K562 (cell line): ENCODE data around the gene PLEKHG3. TPM values are rescaled to one million over a fixed set of nuclear protein-coding genes. Genes with fewer than 3 reads are reported as not detected.

Experiments used
- ATAC-seq: fragments of 200-7000 bp; cut with Tn5 transposase; 3 replicates; pipeline ENCODE4 v1.9.1; 2020; ENCODE audit warnings: moderate library complexity
- BruUV-seq: library from RNA; stranded (reverse); fragments of 400-500 nt; replicated peaks from 2 replicates; lab custom pipeline; 2021; lab: Mats Ljungman, UMichigan
- CTCF ChIA-PET: fragments of 300-600 bp; formaldehyde crosslinking; extraction: SDS; loops from one replicate; lab custom pipeline; 2021; ENCODE audit warnings: low intra/inter-chr PET ratio; lab: Yijun Ruan, JAX
- POLR2A ChIA-PET: fragments of 300-600, 350-650 bp; sonication (Branson Sonifier 250); formaldehyde crosslinking; extraction: SDS; loops from one replicate; lab custom pipeline; 2021; ENCODE audit warnings: antibody characterized with exemption, inconsistent platforms; lab: Yijun Ruan, JAX
- DNase-seq, 4 experiments: peaks; one replicate each; pipeline versions ENCODE4 v3.0.0 to v3.0.0-alpha.2; 2011 to 2018; ENCODE audit warnings: low spot score in 3 of 4, mixed read lengths in 3 of 4; ENCODE audit errors: extremely low read depth in 1 of 4
- FAIRE-seq: peaks from 2 replicates; lab custom pipeline; 2011; peaks lifted over from hg19 to GRCh38; lab: Jason Lieb, UNC
- H2AFZ ChIP-seq: 2 replicates; pipeline ENCODE4 v1.6.0; 2011; ENCODE audit warnings: low read depth, low read length, control low read depth, inconsistent platforms
- H3K27ac ChIP-seq: fragments of 200-600 bp; 3 replicates; pipeline ENCODE4 v1.8.0; 2011; ENCODE audit warnings: low read depth, mild to moderate bottlenecking, control low read depth, inconsistent platforms, low read length, moderate library complexity, mixed read lengths; ENCODE audit errors: extremely low read depth
- H3K27me3 ChIP-seq, 2 experiments: fragments of 300-600 bp in 1 of 2; 2 replicates in 1 of 2; 3 replicates in 1 of 2; pipeline versions ENCODE4 v1.6.0 to v1.8.0; 2011; ENCODE audit warnings: inconsistent platforms in 2 of 2, low read length in 2 of 2, mild to moderate bottlenecking in 1 of 2, mixed read lengths in 1 of 2, moderate library complexity in 1 of 2; ENCODE audit not compliant: control insufficient read depth in 2 of 2, insufficient read depth in 2 of 2
- H3K36me3 ChIP-seq: fragments of 300-600 bp; 3 replicates; pipeline ENCODE4 v1.8.0; 2011; ENCODE audit warnings: mild to moderate bottlenecking, low read length, inconsistent platforms; ENCODE audit not compliant: control insufficient read depth, insufficient read depth
- H3K4me1 ChIP-seq, 2 experiments: fragments of 200-600 bp in 1 of 2; replicated peaks in 1 of 2; 2 replicates in 1 of 2; 3 replicates in 1 of 2; pipeline versions ENCODE4 v1.5.1 to v1.8.0; 2011; ENCODE audit warnings: inconsistent platforms in 2 of 2, low read length in 2 of 2, mild to moderate bottlenecking in 1 of 2, mixed read lengths in 1 of 2, moderate library complexity in 1 of 2; ENCODE audit not compliant: control insufficient read depth in 2 of 2, insufficient read depth in 2 of 2
- H3K4me2 ChIP-seq: 2 replicates; pipeline ENCODE4 v1.6.1; 2011; ENCODE audit warnings: low read length, control low read depth, inconsistent platforms, mixed read lengths; ENCODE audit not compliant: insufficient read depth
- H3K4me3 ChIP-seq: fragments of 200-600 bp; sonication (generic), shearing (Covaris generic); 2 replicates; pipeline ENCODE4 v1.5.1; 2016; ENCODE audit warnings: control low read depth, inconsistent platforms
- H3K79me2 ChIP-seq: fragments of 200-600 bp; 3 replicates; pipeline ENCODE4 v1.8.0; 2011; ENCODE audit warnings: low read length, inconsistent platforms; ENCODE audit not compliant: control insufficient read depth, insufficient read depth
- H3K9ac ChIP-seq, 2 experiments: 2 replicates each; pipeline versions ENCODE4 v1.6.0 to v1.6.1; 2011; ENCODE audit warnings: low read depth in 2 of 2, low read length in 2 of 2, control low read depth in 1 of 2, inconsistent platforms in 1 of 2, mild to moderate bottlenecking in 1 of 2, mixed read lengths in 1 of 2; ENCODE audit not compliant: insufficient read depth in 1 of 2
- H3K9me1 ChIP-seq: one replicate; pipeline ENCODE4 v1.6.0; 2011; ENCODE audit warnings: inconsistent platforms, mild to moderate bottlenecking, low read length, moderate library complexity; ENCODE audit not compliant: control insufficient read depth, insufficient read depth
- H3K9me3 ChIP-seq: replicated peaks from 2 replicates; pipeline ENCODE4 v1.5.1; 2011; ENCODE audit warnings: low read depth, low read length, inconsistent platforms; ENCODE audit not compliant: control insufficient read depth, insufficient read depth
- H4K20me1 ChIP-seq: replicated peaks from 2 replicates; pipeline ENCODE4 v1.6.1; 2011; ENCODE audit warnings: low read length, inconsistent platforms, mixed read lengths; ENCODE audit not compliant: control insufficient read depth, insufficient read depth
- CBFA2T3 ChIP-seq: fragments of 450-650 bp; IDR thresholded peaks from 2 replicates; pipeline ENCODE4 v1.6.1; 2017
- CCNT2 ChIP-seq: IDR thresholded peaks from 2 replicates; pipeline ENCODE4 v1.6.1; 2011; ENCODE audit warnings: borderline replicate concordance, low read depth, mild to moderate bottlenecking, moderate library complexity, mixed read lengths, low read length; ENCODE audit not compliant: insufficient read length; ENCODE audit errors: extremely low read depth
- KLF16 ChIP-seq: IDR thresholded peaks from 2 replicates; pipeline ENCODE4 v1.6.1; 2016; ENCODE audit warnings: antibody characterized with exemption
- PHB ChIP-seq: fragments of 250-450 bp; sonication (Bioruptor Pico); IDR thresholded peaks from 2 replicates; pipeline ENCODE4 v1.5.0; 2021
- RFX7 ChIP-seq: fragments of 250-450 bp; sonication (Bioruptor Pico); IDR thresholded peaks from 2 replicates; pipeline ENCODE4 v1.5.1; 2021; ENCODE audit warnings: mild to moderate bottlenecking
- SP2 ChIP-seq: IDR thresholded peaks from 2 replicates; pipeline ENCODE4 v1.6.1; 2011; ENCODE audit warnings: mild to moderate bottlenecking, low read depth, low read length, moderate library complexity; ENCODE audit not compliant: poor library complexity, severe bottlenecking; ENCODE audit errors: extremely low read depth
- ZNF274 ChIP-seq: IDR thresholded peaks from 2 replicates; pipeline ENCODE4 v1.6.1; 2011; ENCODE audit warnings: low read depth, mild to moderate bottlenecking, low read length, moderate library complexity, borderline replicate concordance
- ZNF586 ChIP-seq: fragments of 450-650 bp; formaldehyde crosslinking; conservative IDR thresholded peaks from 2 replicates; pipeline ENCODE4 v1.4.0; 2020; ENCODE audit warnings: mild to moderate bottlenecking, moderate library complexity
- WGBS: fragments of 100-300 bp; shearing (Covaris generic); methylation state at CpG from one replicate; pipeline ENCODE4 v1.1.6; 2016; ENCODE audit warnings: low coverage, mixed read lengths; ENCODE audit not compliant: insufficient coverage; ENCODE audit errors: missing lambda C conversion rate; 5-methylcytosine and 5-hydroxymethylcytosine counted together
- in situ Hi-C: fragments of 300-500 bp; cut with MboI; formaldehyde crosslinking; loops from 4 replicates; pipeline ENCODE4 v1.15.0; 2018; ENCODE audit warnings: inconsistent platforms, mixed read lengths
- intact Hi-C: fragments of 100-400 bp; cut with micrococcal nuclease; formaldehyde crosslinking; loops from 2 replicates; pipeline ENCODE4 v1.14.2; 2022
- polyA plus RNA-seq, 8 experiments: library from polyadenylated mRNA; depleted of rRNA in 4 of 8; stranded (reverse) in 5 of 8; unstranded in 3 of 8; fragments of >200 nt; fragmentation: Nextera tagmentation in 2 of 8; fragmentation: Illumina TruSeq in 1 of 8; extraction: Ambion mirVana in 2 of 8; extraction: Trizol in 1 of 8; gene quantifications; 2 replicates each; pipeline versions ENCODE4 v1.2.1 to v1.2.3, GENCODE V29; 2011 to 2014; ENCODE audit warnings: inconsistent platforms in 1 of 8, missing spikeins in 1 of 8
- total RNA-seq, 7 experiments: library from RNA; depleted of rRNA in 6 of 7; stranded (reverse); fragments of >200 nt in 6 of 7; fragmentation: Illumina TruSeq in 2 of 7; extraction: Trizol in 2 of 7; gene quantifications; 2 replicates each; pipeline versions ENCODE4 v1.2.1 to v1.2.3, GENCODE V29; 2011 to 2021; ENCODE audit warnings: low replicate concordance in 1 of 7
- TF ChIP-seq, protein P1 (sequence below): fragments of 450-650 bp; formaldehyde crosslinking; conservative IDR thresholded peaks from 2 replicates; pipeline ENCODE4 v1.4.0; 2022; ENCODE audit warnings: mild to moderate bottlenecking, missing genetic modification characterization
- TF ChIP-seq, protein P2 (sequence below): IDR thresholded peaks from 2 replicates; pipeline ENCODE4 v1.6.1; 2011; ENCODE audit warnings: borderline replicate concordance, low read depth, mild to moderate bottlenecking, moderate library complexity, low read length; ENCODE audit not compliant: insufficient read depth, poor library complexity, severe bottlenecking

The PLEKHG3 gene
- total and polyA plus RNA-seq, 9 of the 15 experiments (the other 6 are each of a cell fraction or from before 2014, with no cell fraction given) = 0.04 to 0.16 TPM; not detected in 7

DNA sequence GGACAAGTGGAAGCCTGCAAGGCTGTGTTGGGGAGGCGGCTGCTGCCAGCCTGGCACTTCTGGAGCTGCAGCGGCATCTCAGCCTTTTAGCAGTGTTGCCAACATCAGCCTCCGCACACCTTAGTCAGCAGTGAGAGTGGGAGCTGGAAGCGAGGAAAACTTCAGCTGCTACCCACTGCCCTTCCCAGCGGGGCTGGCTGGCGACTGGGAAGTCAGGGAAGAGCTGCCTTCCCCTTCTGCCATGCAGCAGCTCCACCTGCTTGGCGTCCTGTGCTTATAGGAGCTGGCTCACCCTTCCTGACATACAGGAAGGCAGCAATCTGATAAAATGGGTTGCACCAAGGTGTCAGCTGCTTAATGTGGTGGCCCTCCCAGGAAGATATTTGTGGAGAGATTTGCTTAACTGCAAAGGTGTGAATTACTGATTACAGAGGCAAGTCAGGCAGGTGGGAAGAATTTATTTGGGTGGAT is 15.4 kb upstream of the PLEKHG3 start:
- TF ChIP-seq ZNF274 = no peak
- peak; percentile 18; the same call in 1 of the 2 replicates for TF ChIP-seq CBFA2T3
- no peak for ATAC-seq
- 2% methylated on average over 5 of the region's 7 CpGs for WGBS
- Histone ChIP-seq H3K9ac (0 out of 4 replicates have a peak overlapping the region, but pooled peaks of 1 of the 2 experiments have one; percentile 35), H2AFZ (no peak overlapping the region), H3K4me3 (no peak overlapping the region), H3K79me2 (no peaks in the 10 kb centered on the region), H3K27ac (no peak overlapping the region), H3K36me3 (no peaks in the 10 kb centered on the region), H4K20me1 (no peaks in the 10 kb centered on the region), H3K27me3 (peaks cover 3 to 29% of the 10 kb centered on the region in 2 experiments; a peak in 4 of 5 replicates), H3K4me2 (no peak overlapping the region), H3K4me1 (no peaks in the 10 kb centered on the region), H3K9me1 (no peaks in the 10 kb centered on the region), H3K9me3 (no peaks in the 10 kb centered on the region)
- in situ Hi-C loops (no loop called here), intact Hi-C loops (no loop called here)
- ChIA-PET POLR2A (interaction anchor here (0.6 to 1.0 kb wide), 2 partner anchors 13 to 413 kb away, joined by 3 to 4 read pairs; no protein-coding TSS in a partner anchor), CTCF (no interaction called here)
- BruUV-seq = no TSS peak
- no peak for DNase-seq
- no peak for FAIRE-seq

DNA sequence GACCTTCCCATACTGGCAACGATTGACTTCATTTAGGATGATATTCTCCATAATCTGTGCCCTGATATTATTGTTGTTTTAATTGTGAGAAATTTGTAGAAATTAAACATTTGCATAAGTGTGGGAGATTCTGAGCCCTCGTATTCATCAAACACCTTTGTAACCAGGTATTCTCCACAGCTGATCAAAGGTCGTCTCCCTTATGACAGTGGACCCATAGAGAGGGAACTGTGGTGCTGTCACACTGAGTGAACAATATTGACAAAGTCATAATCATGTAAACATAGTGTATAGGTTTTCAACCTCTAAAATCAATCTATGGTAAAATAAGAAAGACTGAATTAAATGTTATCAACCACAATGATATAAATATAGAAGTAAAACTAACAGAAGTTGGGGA is 14.9 kb upstream of the PLEKHG3 start:
- Histone ChIP-seq H3K27me3 (peaks cover 3 to 26% of the 10 kb centered on the region in 2 experiments; a peak in 4 of 5 replicates), H3K9me1 (no peaks in the 10 kb centered on the region), H4K20me1 (no peaks in the 10 kb centered on the region), H3K79me2 (no peaks in the 10 kb centered on the region), H2AFZ (no peak overlapping the region), H3K4me3 (no peak overlapping the region), H3K27ac (no peak overlapping the region), H3K9me3 (no peaks in the 10 kb centered on the region), H3K9ac (no peak overlapping the region), H3K4me1 (no peaks in the 10 kb centered on the region), H3K36me3 (no peaks in the 10 kb centered on the region), H3K4me2 (no peak overlapping the region)
- FAIRE-seq = no peak
- 2% methylated on average over 3 of the region's 3 CpGs for WGBS
- ChIA-PET CTCF (no interaction called here), POLR2A (interaction anchor here (1.0 kb wide), 1 partner anchor 13 kb away, joined by 3 read pairs; no protein-coding TSS in a partner anchor)
- no peak for DNase-seq
- in situ Hi-C loops (no loop called here), intact Hi-C loops (no loop called here)
- BruUV-seq = no TSS peak
- no peak for ATAC-seq
- TF ChIP-seq KLF16 (no peak), ZNF586 (CRISPR knock-in tag) (no peak), SP2 (no peak), RFX7 (CRISPR knock-in tag) (no peak), CCNT2 (no peak), PHB (CRISPR knock-in tag) (no peak)
- TF ChIP-seq, protein P1, sequence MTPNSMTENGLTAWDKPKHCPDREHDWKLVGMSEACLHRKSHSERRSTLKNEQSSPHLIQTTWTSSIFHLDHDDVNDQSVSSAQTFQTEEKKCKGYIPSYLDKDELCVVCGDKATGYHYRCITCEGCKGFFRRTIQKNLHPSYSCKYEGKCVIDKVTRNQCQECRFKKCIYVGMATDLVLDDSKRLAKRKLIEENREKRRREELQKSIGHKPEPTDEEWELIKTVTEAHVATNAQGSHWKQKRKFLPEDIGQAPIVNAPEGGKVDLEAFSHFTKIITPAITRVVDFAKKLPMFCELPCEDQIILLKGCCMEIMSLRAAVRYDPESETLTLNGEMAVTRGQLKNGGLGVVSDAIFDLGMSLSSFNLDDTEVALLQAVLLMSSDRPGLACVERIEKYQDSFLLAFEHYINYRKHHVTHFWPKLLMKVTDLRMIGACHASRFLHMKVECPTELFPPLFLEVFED (CRISPR knock-in tag) = no peak
- TF ChIP-seq, protein P2, sequence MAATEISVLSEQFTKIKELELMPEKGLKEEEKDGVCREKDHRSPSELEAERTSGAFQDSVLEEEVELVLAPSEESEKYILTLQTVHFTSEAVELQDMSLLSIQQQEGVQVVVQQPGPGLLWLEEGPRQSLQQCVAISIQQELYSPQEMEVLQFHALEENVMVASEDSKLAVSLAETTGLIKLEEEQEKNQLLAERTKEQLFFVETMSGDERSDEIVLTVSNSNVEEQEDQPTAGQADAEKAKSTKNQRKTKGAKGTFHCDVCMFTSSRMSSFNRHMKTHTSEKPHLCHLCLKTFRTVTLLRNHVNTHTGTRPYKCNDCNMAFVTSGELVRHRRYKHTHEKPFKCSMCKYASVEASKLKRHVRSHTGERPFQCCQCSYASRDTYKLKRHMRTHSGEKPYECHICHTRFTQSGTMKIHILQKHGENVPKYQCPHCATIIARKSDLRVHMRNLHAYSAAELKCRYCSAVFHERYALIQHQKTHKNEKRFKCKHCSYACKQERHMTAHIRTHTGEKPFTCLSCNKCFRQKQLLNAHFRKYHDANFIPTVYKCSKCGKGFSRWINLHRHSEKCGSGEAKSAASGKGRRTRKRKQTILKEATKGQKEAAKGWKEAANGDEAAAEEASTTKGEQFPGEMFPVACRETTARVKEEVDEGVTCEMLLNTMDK = no peak
